Activated CD4-positive, alpha-beta T cell treated with anti-CD3 and anti-CD28 coated beads, Interleukin-2, amount 50 U/mL, for 4 hours (primary cell): ENCODE results near the gene GATAD1.
"Not testable (repeated sequence)": the region's sequence is repeated elsewhere in the genome, so short reads cannot be mapped to it uniquely, and the experiment has no call there.

Experiments used
- DNase-seq, 2 experiments: peaks; one replicate each; pipeline ENCODE4 v3.0.0-alpha.2; 2020

The GATAD1 gene, protein sequence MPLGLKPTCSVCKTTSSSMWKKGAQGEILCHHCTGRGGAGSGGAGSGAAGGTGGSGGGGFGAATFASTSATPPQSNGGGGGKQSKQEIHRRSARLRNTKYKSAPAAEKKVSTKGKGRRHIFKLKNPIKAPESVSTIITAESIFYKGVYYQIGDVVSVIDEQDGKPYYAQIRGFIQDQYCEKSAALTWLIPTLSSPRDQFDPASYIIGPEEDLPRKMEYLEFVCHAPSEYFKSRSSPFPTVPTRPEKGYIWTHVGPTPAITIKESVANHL

DNA sequence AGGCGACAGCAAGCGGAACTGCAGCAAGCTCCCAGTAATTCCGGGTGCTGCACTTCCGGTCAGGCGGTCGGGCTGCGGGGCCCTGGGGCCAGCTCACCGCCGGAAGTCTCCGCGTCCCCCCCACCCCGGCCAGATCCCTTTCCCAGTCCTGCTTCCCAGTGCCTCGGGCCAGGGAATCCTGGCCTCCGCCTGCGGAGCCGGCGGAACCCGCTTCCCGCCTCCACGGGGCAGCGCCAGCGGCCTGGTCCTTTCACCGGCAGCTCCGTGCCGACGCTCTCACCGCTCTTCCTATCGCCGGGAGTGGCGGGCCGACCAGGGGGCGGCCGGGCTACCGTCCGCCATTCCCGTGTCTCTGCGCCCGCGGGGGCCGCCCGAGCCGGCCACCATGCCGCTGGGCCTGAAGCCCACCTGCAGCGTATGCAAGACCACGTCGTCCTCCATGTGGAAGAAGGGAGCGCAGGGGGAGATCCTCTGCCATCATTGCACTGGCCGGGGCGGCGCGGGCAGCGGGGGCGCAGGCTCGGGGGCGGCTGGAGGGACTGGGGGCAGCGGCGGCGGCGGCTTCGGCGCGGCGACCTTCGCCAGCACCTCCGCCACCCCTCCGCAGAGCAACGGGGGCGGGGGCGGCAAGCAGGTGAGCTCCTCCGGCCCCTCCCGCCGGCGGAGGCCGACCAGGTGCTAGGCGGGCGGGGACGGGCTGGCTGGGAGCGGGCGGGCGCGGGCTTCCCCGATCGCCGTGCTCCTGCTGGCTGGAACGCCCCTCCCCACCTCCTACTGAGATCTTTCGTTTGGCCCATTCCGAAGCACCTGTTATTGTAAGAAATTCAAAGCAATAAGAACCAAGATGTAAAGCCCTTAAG, at the start of gene GATAD1:
GATAD1 (plus strand) TSS at position 138 of the 860 bp plus-strand sequence; CDS start at position 386, 248 bp downstream.
- peak; percentile 67 to 68 for DNase-seq

DNA sequence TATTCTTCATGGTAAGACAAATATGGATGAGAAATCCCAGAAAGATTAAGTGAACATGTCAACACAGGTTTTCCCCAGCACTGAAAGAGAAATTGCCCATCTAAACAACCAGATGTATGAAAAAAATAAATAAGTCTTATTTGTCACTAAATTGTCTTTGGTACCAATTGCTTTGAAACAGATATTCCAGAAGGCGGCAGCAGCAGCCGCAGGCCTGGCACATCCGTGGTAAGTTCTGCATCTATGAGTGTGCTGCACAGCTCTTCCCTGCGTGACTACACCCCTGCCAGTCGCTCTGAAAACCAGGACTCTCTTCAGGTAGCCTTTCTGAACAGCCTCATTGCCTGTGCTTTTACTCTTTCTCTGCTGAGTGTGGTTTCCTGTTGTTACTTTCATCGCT, 49.7 kb upstream of the GATAD1 start:
- no peak for DNase-seq

DNA sequence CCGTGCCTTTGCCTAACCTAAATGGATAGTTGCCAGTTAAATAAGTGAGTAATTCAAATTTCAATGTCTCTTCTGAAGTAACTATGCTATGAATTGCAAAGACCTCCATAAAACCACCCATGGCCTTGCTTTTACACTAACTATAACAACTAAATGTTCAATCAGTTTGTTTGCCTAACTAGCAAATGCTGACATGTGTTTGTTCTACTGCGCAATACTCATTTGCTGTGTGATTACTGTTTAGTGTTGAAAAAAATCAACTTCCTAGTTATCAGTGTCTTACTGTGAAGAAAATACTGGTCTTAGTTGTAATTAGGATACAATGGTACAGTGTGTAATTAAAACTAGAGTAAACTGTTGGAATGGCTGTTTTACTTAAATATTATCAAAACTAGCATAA, 47.3 kb upstream of the GATAD1 start:
- no peak for DNase-seq

DNA sequence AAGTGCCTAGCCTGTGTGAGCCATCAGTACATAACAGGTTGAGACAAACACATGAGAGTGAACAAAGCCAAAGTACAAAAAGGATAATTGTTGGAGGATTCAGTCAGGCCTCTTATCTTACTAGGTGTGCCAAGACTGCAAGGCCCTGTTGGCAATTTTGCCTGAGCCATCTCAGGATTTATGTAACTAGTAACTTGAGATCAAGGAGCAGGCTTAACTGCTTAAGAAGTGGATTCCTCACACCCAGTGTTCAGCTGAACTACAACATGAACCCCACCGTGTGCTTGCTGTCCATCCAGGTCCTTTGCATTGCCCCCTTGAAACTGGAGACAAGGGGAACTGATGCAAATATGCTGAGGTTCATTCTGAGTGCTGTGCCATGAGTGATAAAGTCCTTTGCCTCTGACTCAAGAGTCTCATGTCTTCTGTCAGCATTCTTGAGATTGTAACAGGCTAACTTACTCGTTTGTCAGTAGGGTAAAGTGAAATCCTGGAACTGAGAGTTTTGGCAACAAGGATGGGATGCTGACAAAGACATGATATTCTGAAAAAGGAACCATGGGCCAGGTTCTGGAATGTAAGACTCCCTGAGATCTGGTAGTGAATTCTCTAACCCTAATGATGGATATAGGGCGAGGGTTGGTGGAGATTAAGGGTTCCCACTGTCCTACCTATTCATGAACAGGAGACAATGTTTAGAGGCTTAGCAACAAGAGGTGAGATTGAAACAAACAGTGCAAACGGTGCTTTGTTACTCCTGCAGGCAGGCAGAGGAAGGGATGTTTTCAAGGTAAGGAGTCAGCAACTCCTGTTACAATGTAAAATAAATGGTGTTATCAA, 44.1 kb upstream of the GATAD1 start:
- no peak for DNase-seq

DNA sequence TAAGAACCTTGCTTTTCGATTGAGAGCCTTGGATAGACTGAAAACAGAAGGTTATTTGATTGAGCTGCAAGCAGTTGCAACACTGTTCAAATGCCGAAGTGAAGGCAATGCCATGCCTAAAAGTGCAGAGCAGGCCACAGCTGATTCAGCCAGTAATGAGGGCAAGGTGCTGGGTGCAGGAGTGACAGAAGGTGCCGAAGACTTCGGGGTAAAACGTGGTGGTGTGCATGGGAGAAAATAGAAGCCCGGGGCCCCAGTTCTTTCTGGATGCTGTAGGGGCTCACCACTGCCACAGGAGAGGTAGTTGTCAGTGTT, 43.6 kb upstream of the GATAD1 start:
- no peak for DNase-seq

DNA sequence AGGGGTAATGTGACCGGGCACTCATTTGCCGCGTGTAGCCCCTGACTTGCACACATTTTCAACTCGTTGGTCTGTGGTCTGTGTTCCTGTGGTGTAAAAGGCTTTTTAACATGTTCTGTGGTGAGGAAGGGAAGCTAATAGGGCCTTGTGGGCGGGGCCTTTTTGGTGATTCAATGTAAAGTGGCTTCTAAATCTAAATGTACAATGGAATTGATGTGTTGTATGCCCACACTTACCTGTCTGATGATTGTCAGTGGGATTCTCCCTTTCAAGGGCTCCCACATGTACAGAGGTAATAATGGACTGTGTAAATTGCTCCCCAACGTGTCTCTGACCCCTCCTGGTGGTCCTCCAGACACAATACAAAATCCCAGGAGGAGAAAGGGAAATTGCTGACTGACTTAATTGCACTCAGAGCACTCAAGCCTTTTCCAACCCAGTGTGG, 43.1 kb upstream of the GATAD1 start:
- DNase-seq = peak in 1 of 2 experiments; percentile 16

DNA sequence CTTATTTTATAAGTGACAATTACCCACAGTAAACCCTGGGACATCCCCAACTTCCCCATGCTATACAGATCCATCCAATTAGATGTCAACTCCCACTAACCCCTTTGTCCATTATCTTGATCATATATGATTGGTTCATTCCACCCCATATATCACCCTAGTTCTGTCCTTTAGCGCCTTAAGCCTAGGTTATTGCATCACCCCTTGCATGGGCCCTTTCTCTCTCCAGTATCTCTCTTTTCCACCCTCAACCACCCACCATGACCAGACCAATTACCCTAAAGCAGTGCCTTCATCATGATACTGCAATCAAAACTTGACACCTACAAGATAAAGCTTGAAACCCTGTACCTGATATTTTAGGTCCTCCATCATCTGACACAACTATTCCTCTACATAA, 37.9 kb upstream of the GATAD1 start:
- DNase-seq = no peak

DNA sequence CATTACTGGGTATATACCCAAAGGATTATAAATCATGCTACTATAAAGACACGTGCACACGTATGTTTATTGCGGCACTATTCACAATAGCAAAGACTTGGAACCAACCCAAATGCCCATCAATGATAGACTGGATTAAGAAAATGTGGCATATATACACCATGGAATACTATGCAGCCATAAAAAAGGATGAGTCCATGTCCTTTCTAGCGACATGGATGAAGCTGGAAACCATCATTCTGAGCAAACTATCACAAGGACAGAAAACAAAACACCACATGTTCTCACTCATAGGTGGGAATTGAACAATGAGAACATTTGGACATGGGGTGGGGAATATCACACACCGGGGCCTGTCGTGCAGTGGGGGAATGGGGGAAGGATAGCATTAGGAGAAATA, 37.1 kb upstream of the GATAD1 start:
- DNase-seq = not testable (repeated sequence)

DNA sequence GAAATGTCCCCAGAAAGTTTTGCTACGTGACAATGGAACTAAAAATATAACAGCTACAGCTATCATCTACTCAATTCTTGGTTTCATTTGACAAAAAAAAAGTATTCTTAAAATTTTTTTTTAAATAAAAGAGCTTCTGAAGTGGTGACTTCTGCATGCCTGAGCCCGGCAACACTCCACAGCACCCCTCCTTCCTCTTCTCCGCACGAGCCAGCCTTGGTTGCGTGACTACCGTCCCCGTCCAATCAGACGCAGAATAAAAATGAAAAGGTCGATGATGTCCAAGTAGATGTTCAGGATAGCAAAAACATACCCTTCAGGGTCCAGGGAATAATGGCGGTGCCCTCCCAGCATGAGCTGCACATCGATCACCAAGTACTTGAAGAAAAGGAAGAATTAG, 34.5 kb upstream of the GATAD1 start:
- DNase-seq = no peak

DNA sequence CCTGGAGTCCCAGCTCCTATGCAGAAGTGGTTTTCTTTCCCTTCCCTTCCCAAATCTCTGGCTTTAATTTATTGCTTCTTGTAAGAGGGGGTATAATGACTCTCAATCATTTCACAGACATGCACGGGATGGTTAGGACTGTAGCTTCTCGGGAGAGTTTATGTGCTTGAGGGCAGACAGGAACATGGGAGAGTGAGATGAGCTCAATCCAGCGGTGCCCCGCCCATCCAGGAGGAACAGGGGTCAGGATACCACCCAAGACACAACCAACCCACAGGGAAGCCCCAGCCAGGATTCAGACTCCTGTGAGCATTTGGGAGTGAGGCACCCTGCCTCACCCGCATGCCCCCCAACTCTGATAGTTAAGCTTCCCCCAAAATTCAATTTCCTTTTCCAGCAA, 33.7 kb upstream of the GATAD1 start:
- DNase-seq = no peak

DNA sequence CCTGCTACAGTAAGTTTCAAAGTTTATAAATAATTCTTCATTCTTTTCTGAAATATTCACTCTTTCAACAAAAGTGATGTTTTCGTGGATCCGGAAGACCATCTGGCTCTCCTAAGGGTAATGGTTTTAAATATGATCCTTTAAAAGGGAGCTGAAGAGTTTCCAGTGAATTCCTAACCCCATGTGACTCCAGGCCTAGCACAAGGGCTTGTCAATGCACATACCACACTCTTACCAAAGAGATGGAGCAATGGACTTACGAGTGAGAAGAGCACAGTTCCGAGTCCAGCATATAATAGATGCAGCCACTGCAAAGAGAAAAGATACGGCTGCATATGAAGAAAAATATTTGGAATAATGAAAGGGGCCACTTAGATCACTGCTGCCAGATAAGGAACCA, 32.1 kb upstream of the GATAD1 start:
- no peak for DNase-seq

DNA sequence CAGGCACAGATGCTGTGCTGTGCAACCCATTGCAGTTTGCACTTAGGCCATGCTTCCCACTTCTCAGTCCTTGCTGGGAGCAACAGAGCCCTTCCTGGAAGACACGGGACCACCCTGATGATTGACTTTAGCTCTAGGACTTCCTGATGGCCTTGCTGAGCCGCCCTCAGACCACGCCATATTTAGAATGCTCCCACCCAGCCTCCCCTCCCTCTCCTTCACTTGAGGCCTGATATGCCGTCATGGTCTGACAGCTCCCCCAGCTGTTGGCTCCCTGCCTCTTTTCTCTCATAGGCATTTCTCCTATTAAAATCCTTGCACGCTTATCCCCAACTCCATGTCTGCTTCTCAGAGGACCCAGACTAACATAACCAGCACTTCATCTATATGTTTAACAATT, 29.4 kb upstream of the GATAD1 start:
- no peak for DNase-seq

DNA sequence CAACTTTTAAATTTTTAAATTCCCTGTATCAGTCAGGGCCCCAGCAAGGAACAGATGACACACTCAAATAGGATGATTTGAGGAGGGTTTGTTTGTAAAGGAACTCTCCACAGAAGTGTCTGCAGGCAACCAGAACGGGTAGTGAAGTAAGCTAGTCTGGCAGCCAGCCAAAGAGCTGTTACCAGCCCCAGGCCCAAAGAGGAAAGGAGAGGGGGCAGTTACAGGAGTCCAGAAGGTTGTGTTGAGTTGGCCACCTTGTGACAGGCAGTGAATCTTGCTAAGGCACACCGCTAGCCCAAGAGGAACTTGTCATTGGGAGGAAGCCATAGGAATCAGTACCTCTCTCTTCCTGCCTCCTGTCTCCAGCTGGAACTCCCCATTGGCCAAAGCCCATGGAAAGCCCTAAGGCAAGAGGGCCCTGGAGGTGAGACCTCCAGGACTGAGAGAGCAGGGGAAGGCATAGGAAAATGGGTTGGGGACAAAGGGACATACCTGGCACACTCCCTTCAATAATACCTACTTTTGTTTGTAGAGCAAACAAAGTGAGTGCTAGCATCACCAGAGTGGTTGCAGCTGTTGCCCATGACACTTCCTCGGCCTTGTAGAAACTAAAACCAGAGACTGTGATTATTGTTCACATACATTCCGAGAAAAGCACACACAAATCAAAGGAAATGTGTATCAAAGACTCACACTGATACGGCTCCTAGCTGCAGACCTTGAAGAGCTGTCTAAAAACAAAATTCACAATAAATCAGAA, 25.4 kb upstream of the GATAD1 start:
- no peak for DNase-seq

DNA sequence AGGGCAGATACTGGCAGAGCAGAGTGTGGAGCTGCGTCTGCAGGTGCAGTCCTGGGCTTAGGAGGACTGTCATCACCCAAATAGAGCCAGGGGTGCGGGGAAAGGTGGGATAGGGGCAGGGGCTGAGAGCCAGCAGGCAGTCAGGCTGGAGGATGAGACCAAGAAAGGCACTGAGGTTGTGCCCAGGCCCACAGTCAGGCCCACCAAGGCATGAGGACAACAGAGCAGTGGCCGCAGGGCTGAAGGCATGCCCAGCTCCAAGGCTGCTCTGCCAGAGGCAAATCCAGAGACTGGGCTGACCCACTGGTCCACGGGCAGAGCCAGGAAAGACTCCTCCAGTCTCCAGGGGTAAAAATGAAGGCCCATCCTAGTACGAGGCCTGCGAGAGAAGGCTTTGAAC, 24.4 kb upstream of the GATAD1 start:
- no peak for DNase-seq

DNA sequence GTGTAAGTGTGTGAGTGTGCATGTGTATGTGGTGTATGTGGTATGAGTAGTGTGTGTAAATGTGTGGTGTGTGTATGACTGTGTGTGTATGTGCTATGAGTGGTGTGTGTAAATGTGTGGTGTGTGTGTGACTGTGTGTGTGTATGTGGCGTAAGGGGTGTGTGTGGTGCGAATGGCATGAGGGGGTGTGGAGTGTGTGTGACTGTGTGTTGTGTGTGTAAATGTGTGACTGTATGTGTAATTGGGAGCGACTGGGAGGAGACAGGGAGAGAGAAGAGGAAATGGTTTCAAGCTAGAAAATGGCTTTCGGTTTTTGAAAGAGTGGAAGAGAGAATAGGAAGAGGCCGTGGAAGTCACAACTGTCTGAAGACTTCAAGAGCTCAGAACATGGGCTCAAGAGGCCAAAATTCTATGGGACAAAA, 23.6 kb upstream of the GATAD1 start:
- DNase-seq = no peak

DNA sequence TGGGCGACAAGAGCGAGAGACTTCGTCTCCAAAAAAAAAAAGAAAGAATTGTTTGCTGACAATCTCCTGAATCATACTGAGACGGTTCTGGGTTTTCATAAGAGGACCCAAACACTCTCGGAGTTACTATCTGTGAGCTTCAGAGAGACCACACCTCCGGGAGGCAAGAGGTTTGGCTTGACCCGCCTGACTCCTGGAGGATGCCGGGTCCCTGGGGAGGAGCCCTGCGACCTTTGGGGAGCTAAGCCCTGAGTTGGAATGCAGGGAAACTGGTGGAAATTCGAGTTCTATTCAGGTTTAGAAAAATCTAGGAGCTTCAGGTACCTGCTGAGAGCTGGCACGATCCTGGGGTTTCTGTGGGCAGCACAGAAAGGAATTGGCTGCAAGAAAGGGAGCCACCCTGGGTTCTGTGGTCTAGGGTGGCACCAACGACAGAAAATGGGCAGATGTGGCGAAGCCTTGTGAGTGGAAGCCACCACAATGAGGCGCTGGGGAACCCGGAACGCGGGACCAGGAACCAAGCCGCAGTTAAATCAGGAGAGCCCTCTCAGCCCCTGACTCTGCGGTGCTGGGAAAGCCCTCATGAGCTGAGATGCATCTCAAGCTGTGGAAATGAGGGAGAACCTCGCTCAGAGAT, 21.9 kb upstream of the GATAD1 start:
- DNase-seq = no peak

DNA sequence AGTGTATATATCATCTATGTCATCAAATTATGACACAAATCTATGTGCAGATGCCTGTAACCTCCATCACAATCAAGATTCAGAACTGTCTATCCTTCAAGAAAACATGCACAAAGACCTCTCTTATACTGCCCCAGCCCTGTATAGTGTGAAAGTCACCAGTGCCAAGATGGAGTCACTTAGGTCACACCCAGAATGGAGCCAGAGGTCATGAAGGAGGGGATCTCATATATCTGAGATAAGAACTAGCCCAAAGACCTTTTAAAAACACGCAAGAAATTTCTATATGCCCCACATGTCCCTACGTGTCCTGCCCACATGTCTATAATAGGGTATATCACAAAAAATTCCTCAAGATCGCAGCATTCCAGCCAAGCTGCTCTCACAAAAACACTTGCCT, 20.1 kb upstream of the GATAD1 start:
- no peak for DNase-seq

DNA sequence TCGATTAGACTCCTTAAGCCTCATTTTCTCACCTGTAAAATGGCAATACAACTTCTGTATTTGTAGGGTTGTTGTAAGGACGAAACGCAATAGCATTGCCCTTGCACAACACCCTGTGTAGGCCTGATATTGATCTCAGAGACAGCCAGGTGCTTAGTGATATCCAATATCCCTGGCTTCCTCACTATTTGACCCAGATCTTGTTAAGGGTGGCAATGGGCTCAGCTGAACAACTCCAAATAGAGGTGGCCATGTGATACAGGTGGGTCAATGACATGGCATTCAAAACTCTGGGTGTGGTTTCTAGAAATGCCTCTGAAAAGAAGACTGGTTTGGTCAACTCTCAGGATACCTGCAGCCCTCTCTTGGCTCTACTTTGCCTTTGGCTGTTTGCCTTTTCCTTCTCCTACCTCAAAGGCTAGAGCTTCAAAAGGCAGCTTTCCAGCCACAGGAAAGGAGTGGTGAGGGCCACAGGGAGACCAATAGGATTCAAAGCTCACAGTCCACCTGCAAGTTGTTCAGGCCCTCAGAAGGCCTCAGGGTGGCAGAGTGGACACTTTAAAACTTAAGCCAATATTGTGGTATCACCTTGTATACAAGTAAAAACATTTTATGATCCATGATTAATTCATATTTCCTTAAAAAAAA, 14.9 kb upstream of the GATAD1 start:
- DNase-seq = no peak

DNA sequence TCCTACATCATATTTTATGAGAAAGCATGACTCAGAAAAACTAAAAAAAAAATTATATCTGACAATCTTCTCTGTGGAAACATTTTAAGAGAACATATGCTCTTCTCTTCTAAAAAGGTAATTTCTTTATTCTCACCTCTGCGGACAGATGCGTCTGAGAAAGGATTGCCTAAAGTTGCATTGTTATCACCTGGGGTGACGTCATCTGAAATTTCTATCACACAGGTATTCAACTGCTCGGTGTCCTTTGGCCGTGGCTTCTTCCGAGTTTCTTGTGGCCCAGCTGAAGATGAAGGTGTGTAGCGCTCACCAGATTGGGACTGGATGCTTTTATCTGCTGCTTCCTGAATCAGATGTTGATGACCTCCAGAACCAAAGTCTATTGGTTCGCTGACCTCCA, 14.3 kb upstream of the GATAD1 start:
- DNase-seq = no peak

DNA sequence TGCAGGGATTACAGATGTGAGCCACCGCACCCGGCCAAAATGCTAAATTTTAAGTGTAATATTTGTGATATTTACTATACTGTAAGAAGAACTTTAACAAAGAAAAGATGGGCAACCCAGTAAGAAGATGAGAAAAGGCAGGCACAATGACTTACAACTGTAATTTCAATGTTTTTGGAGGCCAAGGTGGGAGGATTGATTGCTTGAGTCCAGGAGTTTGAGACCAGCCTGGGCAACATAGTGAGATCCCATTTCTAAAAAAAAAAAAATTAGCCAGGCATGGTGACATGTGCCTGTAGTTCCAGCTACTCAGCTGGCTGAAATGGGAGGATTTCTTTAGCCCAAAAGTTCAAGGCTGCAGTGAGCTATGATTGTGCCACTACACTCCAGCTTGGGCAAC, 11.7 kb upstream of the GATAD1 start:
- no peak for DNase-seq

DNA sequence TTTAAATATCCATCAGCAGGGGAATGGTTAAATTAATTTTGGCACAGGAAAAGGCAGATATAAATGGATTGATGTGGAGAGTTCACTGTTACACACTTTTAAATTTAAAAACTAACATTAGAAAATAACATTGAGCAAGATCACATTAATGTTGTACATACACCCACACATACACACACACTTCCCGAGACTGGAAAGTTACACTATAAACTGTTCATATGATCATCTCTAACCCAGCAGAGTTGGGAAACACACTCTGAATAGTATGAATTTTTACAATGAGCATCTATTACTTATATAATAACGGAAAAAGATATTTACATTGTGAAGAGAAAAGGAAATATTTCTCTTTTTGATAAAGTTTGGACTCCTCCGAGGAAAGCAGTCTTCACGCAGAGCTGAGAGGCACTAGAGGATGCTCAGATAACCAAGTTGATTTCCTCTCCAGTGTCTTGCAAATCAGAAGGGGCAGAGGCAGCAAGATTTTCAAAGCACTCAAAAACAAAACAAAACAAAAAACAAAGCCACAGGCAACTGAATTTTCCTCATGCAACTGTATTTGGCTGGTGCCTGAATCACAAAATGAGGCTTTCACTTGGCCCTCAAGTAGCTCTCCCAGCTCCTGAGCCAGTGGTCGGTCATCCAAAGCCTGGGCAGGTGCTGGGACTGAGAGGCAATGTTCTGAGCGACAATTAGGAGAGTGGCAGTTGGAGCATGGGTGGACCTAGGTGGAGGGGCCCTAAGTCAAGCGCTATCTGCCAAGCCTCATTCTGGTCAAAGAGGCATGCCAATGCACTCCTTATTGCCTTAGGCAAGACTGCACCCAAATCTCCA, 10.5 kb upstream of the GATAD1 start:
- DNase-seq = no peak
